GM19099 (cell line): ENCODE measurements around the gene VSIG8.

Experiments used
- POLR2A ChIP-seq: IDR thresholded peaks from 3 replicates; pipeline ENCODE4 v1.6.1; 2011; ENCODE audit warnings: low read depth; ENCODE audit not compliant: insufficient read length; ENCODE audit errors: extremely low read depth

Gene VSIG8, protein sequence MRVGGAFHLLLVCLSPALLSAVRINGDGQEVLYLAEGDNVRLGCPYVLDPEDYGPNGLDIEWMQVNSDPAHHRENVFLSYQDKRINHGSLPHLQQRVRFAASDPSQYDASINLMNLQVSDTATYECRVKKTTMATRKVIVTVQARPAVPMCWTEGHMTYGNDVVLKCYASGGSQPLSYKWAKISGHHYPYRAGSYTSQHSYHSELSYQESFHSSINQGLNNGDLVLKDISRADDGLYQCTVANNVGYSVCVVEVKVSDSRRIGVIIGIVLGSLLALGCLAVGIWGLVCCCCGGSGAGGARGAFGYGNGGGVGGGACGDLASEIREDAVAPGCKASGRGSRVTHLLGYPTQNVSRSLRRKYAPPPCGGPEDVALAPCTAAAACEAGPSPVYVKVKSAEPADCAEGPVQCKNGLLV

GRCh38 chr1:159862557-159862956 lies at the start of gene VSIG8:
VSIG8 (minus strand) TSS chr1:159862657; CDS start chr1:159862521, 136 bp downstream.
- TF ChIP-seq POLR2A = no peak

DNA sequence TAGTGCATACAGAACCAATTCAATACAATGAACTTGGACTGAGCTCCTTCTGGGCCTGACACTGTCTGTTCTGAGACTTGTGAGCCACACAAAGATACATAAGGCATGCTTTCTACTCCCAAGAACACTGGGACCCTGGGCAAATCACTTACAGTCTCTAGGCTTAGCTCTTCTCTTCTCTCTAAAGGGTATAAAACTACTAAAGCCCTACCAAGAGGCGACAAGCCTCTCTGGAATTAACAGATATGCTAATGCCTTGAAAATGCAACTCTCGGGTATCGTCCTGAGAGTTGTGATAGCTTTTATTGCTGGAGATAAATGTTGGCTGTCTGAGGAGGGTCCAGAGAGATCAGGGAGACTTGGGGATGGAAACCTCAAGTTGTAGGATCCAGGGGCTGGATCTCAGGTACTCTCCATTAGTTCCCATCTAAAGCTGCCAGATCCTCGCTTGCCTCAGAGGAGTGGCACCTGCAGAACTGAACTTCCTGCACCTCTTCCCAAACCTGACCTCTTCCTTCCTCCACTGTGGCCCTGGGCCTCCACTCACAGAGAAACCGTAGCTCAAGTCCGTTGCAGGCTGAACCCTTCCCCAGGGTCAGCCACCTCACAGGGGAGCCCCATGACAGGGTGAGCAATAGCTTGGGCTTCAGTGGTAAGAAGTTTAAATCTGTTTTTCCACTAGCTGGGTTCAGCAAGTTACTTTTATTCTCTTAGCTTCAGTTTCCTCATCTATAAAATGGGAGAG lies 49.0 kb upstream of the VSIG8 start:
- no peak for TF ChIP-seq POLR2A

DNA sequence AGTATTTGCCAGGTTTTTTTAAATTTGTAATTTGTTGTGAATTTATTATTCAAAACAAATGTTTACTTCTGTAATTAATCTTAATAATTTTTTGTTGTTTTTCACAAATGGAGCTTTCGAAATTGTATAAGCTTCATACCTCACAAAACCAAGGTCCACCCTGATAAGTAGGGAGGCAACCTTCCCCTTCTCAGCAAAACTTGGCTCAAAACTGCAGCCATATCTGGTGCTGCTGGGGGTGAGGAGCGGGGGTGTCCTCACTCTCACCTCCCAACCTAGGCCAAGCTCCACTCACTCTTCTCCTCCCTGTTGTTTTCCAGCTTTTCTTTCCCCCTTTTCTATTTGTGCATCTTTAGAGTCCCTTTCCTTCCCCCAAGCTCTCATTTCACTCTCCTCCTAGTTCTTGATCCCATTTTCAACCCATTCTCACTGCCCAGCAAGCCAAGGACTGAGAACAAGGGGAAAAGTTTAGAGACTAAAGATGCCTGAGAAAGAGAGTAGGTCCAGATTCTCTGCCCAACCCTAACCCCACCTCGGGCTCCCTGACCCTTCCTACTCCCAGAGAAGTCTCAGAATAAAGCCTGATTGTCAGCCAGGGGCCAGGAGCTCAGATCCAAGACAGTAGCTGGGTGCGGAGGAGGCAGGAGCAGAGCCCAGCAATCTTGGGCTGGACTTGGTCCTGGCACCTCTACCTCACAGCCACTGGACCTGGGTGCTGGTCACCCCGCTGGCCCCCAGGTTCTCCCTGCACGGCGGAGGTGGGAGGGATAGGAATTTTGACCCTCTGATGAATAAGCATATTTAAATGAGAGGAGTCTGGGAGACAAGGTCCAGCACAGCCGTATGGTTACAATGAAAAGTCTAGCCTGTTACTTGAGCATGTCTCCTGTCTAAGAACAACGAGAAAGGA lies 45.8 kb upstream of the VSIG8 start:
- no peak for TF ChIP-seq POLR2A

GRCh38 chr1:159906960-159907359 lies 44.5 kb upstream of the VSIG8 start:
- TF ChIP-seq POLR2A = no peak

DNA sequence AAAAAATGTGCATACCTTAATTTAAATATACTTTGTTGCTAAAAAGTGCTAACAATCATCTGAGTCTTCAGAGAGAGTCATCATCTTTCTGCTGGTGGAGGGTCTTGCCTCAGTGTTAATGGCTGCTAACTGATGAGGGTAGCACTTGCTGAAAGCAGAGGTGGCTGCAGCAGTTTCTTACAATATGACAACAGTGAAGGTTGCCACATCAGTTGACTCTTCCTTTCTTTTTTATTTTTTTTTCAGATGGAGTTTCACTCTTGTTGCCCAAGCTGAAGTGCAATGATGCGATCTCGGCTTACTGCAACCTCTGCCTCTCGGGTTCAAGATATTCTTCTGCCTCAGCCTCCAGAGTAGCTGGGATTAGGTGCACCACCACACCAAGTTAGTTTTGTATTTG lies 40.1 kb upstream of the VSIG8 start:
- TF ChIP-seq POLR2A = no peak

DNA sequence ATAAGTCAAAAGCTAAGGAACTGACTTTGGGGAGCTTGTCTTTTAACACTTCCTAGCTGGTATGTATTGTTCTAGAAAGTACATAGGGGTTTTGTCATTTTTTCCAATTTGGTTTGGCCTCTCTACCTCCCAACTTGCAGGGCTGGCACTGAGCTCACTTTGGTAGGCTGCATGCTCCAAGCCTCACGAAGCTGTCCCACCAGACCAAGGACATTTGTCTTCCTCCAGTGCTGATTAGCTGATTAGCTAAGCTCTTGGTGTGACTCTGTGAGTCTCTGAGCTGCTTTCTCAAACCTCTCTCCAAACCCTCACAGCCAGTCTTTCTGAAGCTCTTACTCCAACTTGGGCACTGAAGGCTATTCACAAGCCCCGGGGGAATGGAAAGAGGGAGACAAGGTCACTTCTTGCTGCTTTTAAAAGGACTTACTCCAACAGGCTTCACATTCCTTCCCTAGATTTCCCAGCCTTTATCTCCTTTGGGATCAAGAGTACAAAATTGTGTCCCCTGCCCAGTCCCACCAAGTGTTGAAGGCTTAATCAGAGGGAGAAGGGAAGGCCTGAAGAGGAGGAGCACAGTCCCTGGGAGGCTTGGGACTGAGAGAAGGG lies 38.4 kb upstream of the VSIG8 start:
- TF ChIP-seq POLR2A = no peak

DNA sequence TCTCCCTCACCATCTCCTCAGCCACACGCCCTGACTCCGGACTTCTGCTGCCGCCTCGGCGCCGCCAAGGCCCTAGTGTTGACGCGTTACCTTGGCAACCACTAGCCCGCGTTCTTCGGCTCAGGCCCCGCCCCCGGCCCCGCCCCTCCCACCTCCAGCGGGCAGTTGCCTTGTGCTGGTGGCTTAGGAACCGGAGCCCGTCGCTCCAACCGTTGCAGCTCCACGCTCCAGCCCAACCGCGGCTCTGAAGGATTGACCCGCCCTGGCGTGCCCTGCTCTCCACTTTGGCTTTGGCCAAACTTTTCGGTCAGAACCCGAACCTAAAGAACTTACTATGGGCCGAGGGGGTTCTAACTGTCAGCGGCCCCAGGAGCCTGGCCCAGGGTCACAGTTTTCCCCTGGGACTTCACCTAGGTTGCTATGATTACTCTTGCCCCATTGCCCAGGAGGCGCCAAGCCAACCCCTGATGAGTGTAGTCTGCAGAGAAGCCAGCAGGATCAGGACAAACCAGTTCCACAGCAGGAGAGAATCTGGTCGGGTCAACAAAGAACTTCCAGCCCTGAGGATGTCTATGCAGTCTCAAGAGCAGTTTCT lies 37.7 kb upstream of the VSIG8 start, which contains the start of gene CFAP45:
CFAP45 (minus strand) TSS at position 80 of the 595 bp plus-strand sequence; CDS start at position 13, 67 bp downstream.
- no peak for TF ChIP-seq POLR2A

GRCh38 chr1:159898527-159898926 lies 36.1 kb upstream of the VSIG8 start:
- no peak for TF ChIP-seq POLR2A

DNA sequence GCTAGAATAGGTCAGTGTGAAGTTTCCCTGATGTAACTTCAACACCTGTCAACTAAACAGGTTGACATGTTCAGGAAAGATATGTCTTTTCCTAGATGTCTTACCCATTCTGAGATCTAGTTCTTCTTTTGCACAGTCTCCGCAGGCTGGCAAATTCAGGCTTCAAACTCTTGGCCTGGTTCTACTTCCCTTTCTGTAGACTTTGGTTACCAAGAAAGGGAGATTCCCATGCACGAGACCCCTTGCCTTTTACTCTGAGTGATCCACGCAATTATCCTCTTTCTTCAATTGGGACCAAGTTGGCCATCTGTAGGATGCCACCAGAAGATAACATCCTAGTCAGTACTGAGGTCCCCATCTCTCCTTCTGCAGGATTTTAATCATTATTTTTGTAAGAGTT lies 35.5 kb upstream of the VSIG8 start:
- no peak for TF ChIP-seq POLR2A

DNA sequence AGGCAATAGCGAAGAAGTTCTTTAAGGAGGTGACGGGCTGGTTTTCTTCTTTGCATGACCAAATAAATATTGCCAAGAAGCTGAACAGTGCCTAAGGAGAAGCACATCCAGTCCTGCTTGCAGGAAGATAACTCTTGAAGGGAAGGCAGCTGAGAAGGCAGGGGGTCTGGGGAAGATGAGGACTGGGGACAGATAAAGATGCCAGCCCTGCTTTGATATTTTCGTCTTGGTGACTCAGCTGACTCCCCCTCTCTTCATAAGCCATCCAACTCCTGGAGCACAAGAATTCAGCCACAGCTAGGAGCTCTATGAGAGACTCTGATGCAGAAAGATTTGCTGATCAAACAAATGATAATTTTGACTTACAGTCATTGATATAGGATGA lies 34.1 kb upstream of the VSIG8 start:
- no peak for TF ChIP-seq POLR2A

GRCh38 chr1:159895836-159896545 lies 33.5 kb upstream of the VSIG8 start:
- TF ChIP-seq POLR2A = no peak

DNA sequence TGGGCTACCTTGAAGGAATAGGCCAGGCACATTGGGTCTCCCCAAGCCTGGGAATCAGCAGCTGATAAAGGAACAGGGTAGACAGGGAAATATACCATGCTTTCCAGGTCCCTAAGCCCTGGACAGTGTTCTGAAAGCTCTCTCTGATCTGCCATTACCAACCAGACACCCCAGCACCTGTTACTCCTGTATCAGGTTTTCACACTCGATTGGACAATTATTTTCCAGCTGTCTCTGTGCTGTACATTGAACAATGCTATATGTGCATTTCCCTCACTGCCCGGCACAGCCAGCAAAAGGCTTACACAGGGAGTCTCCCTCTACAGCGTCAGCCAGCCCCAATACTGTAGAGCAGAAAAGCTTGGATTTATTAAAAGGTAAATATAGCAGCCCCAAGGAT lies 32.8 kb upstream of the VSIG8 start:
- TF ChIP-seq POLR2A = no peak

- TF ChIP-seq POLR2A = no peak
These were observed 30.5 kb upstream of the VSIG8 start for GRCh38 chr1:159892944-159893343.

GRCh38 chr1:159891275-159892157 lies 29.1 kb upstream of the VSIG8 start:
- no peak for TF ChIP-seq POLR2A
